CD14-positive monocyte (primary cell): ENCODE results near the gene FHOD3. TPM values are rescaled to one million over a fixed set of nuclear protein-coding genes. Genes with fewer than 3 reads are reported as not detected.

Experiments
- DNase-seq, 3 donors: peaks; one replicate each; pipeline ENCODE4 v3.0.0-alpha.2; 2011 to 2022
- H2AFZ ChIP-seq: 2 replicates; pipeline ENCODE4 v1.6.0; 2012; ENCODE audit warnings: mild to moderate bottlenecking, low read depth, low read length, inconsistent platforms; ENCODE audit not compliant: insufficient read depth, poor library complexity, severe bottlenecking
- H3K27ac ChIP-seq, 2 donors: 1 replicate in 1 of 2; 2 replicates in 1 of 2; pipeline ENCODE4 v1.5.1; 2012 to 2013; ENCODE audit warnings: low read length in 2 of 2, control low read depth in 1 of 2, inconsistent platforms in 1 of 2, low read depth in 1 of 2, mild to moderate bottlenecking in 1 of 2
- H3K27me3 ChIP-seq, 2 donors: one replicate each; pipeline versions ENCODE4 v1.6.0 to v1.6.1; 2011 to 2013; ENCODE audit warnings: low read length in 2 of 2; ENCODE audit not compliant: control insufficient read depth in 2 of 2, insufficient read depth in 2 of 2
- H3K36me3 ChIP-seq, 2 donors: replicated peaks in 1 of 2; 1 replicate in 1 of 2; 2 replicates in 1 of 2; pipeline versions ENCODE4 v1.5.1 to v1.6.1; 2012 to 2013; ENCODE audit warnings: low read length in 2 of 2, control low read depth in 1 of 2, inconsistent platforms in 1 of 2, mild to moderate bottlenecking in 1 of 2; ENCODE audit not compliant: insufficient read depth in 2 of 2, control insufficient read depth in 1 of 2
- H3K4me1 ChIP-seq, 2 donors: 1 replicate in 1 of 2; 2 replicates in 1 of 2; pipeline versions ENCODE4 v1.5.1 to v1.6.1; 2012 to 2013; ENCODE audit warnings: low read length in 2 of 2, control low read depth in 1 of 2, inconsistent platforms in 1 of 2, mild to moderate bottlenecking in 1 of 2, moderate library complexity in 1 of 2; ENCODE audit not compliant: insufficient read depth in 2 of 2, control insufficient read depth in 1 of 2
- H3K4me2 ChIP-seq: replicated peaks from 2 replicates; pipeline ENCODE3; 2012; ENCODE audit warnings: low read length, moderate library complexity, mild to moderate bottlenecking; ENCODE audit not compliant: poor library complexity, severe bottlenecking; ENCODE audit errors: extremely low read depth
- H3K4me3 ChIP-seq, 3 experiments: fragments of 200-600 bp in 1 of 3; sonication (generic) in 1 of 3; replicated peaks in 1 of 3; 1 replicate in 2 of 3; 2 replicates in 1 of 3; pipeline ENCODE4 v1.5.1; 2011 to 2013; ENCODE audit warnings: low read length in 3 of 3, mild to moderate bottlenecking in 3 of 3, control low read depth in 2 of 3, low read depth in 2 of 3, inconsistent platforms in 1 of 3, moderate library complexity in 1 of 3
- H3K79me2 ChIP-seq: 2 replicates; pipeline ENCODE4 v1.6.0; 2012; ENCODE audit warnings: mild to moderate bottlenecking, control low read depth, inconsistent platforms, low read length, moderate library complexity; ENCODE audit not compliant: insufficient read depth
- H3K9ac ChIP-seq: 2 replicates; pipeline ENCODE4 v1.6.0; 2017; ENCODE audit warnings: low read length, mild to moderate bottlenecking; ENCODE audit not compliant: insufficient read depth, poor library complexity, severe bottlenecking
- H3K9me3 ChIP-seq, 2 donors: replicated peaks in 1 of 2; 1 replicate in 1 of 2; 2 replicates in 1 of 2; pipeline versions ENCODE4 v1.5.1 to v1.6.1; 2012 to 2013; ENCODE audit warnings: low read length in 2 of 2, control low read depth in 1 of 2; ENCODE audit not compliant: control insufficient read depth in 1 of 2, insufficient read depth in 1 of 2
- H4K20me1 ChIP-seq: 2 replicates; pipeline ENCODE4 v1.6.0; 2012; ENCODE audit warnings: mild to moderate bottlenecking, low read length, control low read depth, moderate library complexity; ENCODE audit not compliant: insufficient read depth
- H3K27ac Mint-ChIP-seq, 7 donors: one replicate each; pipeline ENCODE4 v1.8.0; 2020; ENCODE audit warnings: mild to moderate bottlenecking in 7 of 7, mixed read lengths in 7 of 7, moderate library complexity in 6 of 7, inconsistent platforms in 2 of 7
- H3K27me3 Mint-ChIP-seq, 3 donors: one replicate each; pipeline ENCODE4 v1.8.0; 2021 to 2022; ENCODE audit warnings: low read depth in 3 of 3, mild to moderate bottlenecking in 3 of 3, mixed read lengths in 3 of 3, moderate library complexity in 3 of 3, inconsistent platforms in 1 of 3
- H3K36me3 Mint-ChIP-seq, 2 donors: one replicate each; pipeline ENCODE4 v1.8.0; 2020; ENCODE audit warnings: mixed read lengths in 2 of 2, inconsistent platforms in 1 of 2, mild to moderate bottlenecking in 1 of 2
- H3K4me1 Mint-ChIP-seq: one replicate; pipeline ENCODE4 v1.8.0; 2020; ENCODE audit warnings: mild to moderate bottlenecking, mixed read lengths
- H3K4me3 Mint-ChIP-seq, 2 donors: one replicate each; pipeline ENCODE4 v1.8.0; 2020; ENCODE audit warnings: mild to moderate bottlenecking in 2 of 2, mixed read lengths in 2 of 2, moderate library complexity in 1 of 2
- H3K9me3 Mint-ChIP-seq, 7 donors: one replicate each; pipeline ENCODE4 v1.8.0; 2020 to 2022; ENCODE audit warnings: mixed read lengths in 7 of 7, mild to moderate bottlenecking in 6 of 7, moderate library complexity in 6 of 7, inconsistent platforms in 2 of 7
- CTCF ChIP-seq: fragments of 200-600 bp; IDR thresholded peaks from one replicate; pipeline ENCODE4 v1.8.0; 2022; ENCODE audit warnings: antibody characterized with exemption, mild to moderate bottlenecking
- WGBS: methylation state at CpG from one replicate; pipeline ENCODE4 v1.1.5; 2013; ENCODE audit warnings: missing lambda C conversion rate; ENCODE audit not compliant: insufficient coverage; 5-methylcytosine and 5-hydroxymethylcytosine counted together
- intact Hi-C, 2 donors: fragments of 100-400 bp; cut with micrococcal nuclease; formaldehyde crosslinking; loops; one replicate each; pipeline versions ENCODE4 v1.15.0 to v1.15.1; 2023
- polyA plus RNA-seq, 3 donors: library from polyadenylated mRNA; depleted of rRNA in 1 of 3; unstranded in 2 of 3; stranded (reverse) in 1 of 3; fragments of 300-500 nt in 2 of 3; fragments of >200 nt in 1 of 3; fragmentation: Illumina TruSeq in 2 of 3; gene quantifications; 1 replicate in 2 of 3; 2 replicates in 1 of 3; pipeline ENCODE4 v1.2.3, GENCODE V29; 2012 to 2021

The FHOD3 gene
- polyA plus RNA-seq, 3 donors: not detected

GRCh38 chr18:36387310-36387709, 89.8 kb downstream of the FHOD3 start:
- 100% methylated on average over 1 of the region's 3 CpGs for WGBS
- no peak for TF ChIP-seq CTCF
- H2AFZ ChIP-seq: no peak overlapping the region
- H3K27ac ChIP-seq: no peak overlapping the region
- no peaks in the 10 kb centered on the region for H3K36me3 ChIP-seq
- H3K4me3 ChIP-seq: no peak overlapping the region
- no peak for DNase-seq
- no peak overlapping the region for H3K4me3 Mint-ChIP-seq
- H3K4me2 ChIP-seq: no peak overlapping the region
- H3K9me3 Mint-ChIP-seq: peaks cover 0 to 8% (median 0%) of the 10 kb centered on the region in 7 donors
- H3K36me3 Mint-ChIP-seq: no peaks in the 10 kb centered on the region
- no peaks in the 10 kb centered on the region for H3K9me3 ChIP-seq
- no peaks in the 10 kb centered on the region for H4K20me1 ChIP-seq
- H3K27ac Mint-ChIP-seq: no peak overlapping the region
- H3K4me1 Mint-ChIP-seq: no peaks in the 10 kb centered on the region
- no peaks in the 10 kb centered on the region for H3K79me2 ChIP-seq
- H3K27me3 Mint-ChIP-seq: peaks cover 5 to 14% (median 10%) of the 10 kb centered on the region in 3 donors
- no peaks in the 10 kb centered on the region for H3K4me1 ChIP-seq
- H3K27me3 ChIP-seq: no peaks in the 10 kb centered on the region
- intact Hi-C loops: no loop called here
- H3K9ac ChIP-seq: no peak overlapping the region

- Mint-ChIP-seq H3K9me3 (peaks cover 0 to 8% (median 0%) of the 10 kb centered on the region in 7 donors), H3K27ac (no peak overlapping the region), H3K27me3 (peaks cover 5 to 8% (median 5%) of the 10 kb centered on the region in 3 donors), H3K36me3 (no peaks in the 10 kb centered on the region), H3K4me3 (no peak overlapping the region), H3K4me1 (no peaks in the 10 kb centered on the region)
- Histone ChIP-seq H3K36me3 (no peaks in the 10 kb centered on the region), H3K9me3 (no peaks in the 10 kb centered on the region), H3K4me2 (no peak overlapping the region), H3K27ac (no peak overlapping the region), H3K79me2 (no peaks in the 10 kb centered on the region), H2AFZ (no peak overlapping the region), H3K4me1 (no peaks in the 10 kb centered on the region), H4K20me1 (no peaks in the 10 kb centered on the region), H3K4me3 (no peak overlapping the region), H3K27me3 (no peaks in the 10 kb centered on the region), H3K9ac (no peak overlapping the region)
- no peak for DNase-seq
- no peak for TF ChIP-seq CTCF
- 100% methylated on average over 1 of the region's 4 CpGs for WGBS
- intact Hi-C loops: no loop called here
Observed at GRCh38 chr18:36388310-36388709, 90.8 kb downstream of the FHOD3 start.
